GM23338 (cell line): ENCODE data around the gene PCSK6. TPM values are rescaled to one million over a fixed set of nuclear protein-coding genes. Genes with fewer than 3 reads are reported as not detected.

ENCODE experiments used
- ATAC-seq: fragments of 200-7000 bp; cut with Tn5 transposase; 3 replicates; pipeline ENCODE4 v1.9.1; 2020
- DNase-seq: peaks from one replicate; pipeline ENCODE4 v3.0.0-alpha.2; 2015; ENCODE audit warnings: low spot score
- H2AFZ ChIP-seq: fragments of 200-600 bp; sonication (generic); 2 replicates; pipeline ENCODE4 v1.8.0; 2016; ENCODE audit warnings: antibody characterized with exemption, mild to moderate bottlenecking, moderate library complexity
- H3F3A ChIP-seq: fragments of 200-600 bp; sonication (generic); replicated peaks from 2 replicates; pipeline ENCODE4 v1.8.0; 2017; ENCODE audit warnings: antibody characterized with exemption, mixed run types, low read depth
- H3K27ac ChIP-seq: fragments of 200-600 bp; sonication (generic); 2 replicates; pipeline ENCODE4 v1.6.1; 2016; ENCODE audit warnings: low read depth
- H3K27me3 ChIP-seq: fragments of 200-600 bp; sonication (generic); 2 replicates; pipeline ENCODE4 v1.8.0; 2016; ENCODE audit warnings: mild to moderate bottlenecking, mixed run types, moderate library complexity; ENCODE audit not compliant: insufficient read depth
- H3K36me3 ChIP-seq: fragments of 200-600 bp; sonication (generic); 2 replicates; pipeline ENCODE4 v1.8.0; 2016; ENCODE audit warnings: mild to moderate bottlenecking; ENCODE audit not compliant: insufficient read depth
- H3K4me1 ChIP-seq: fragments of 200-600 bp; sonication (generic); 2 replicates; pipeline ENCODE4 v1.8.0; 2016; ENCODE audit warnings: mild to moderate bottlenecking, moderate library complexity; ENCODE audit not compliant: insufficient read depth
- H3K4me2 ChIP-seq: fragments of 200-600 bp; sonication (generic); 2 replicates; pipeline ENCODE4 v1.7.1; 2017; ENCODE audit warnings: mixed run types
- H3K4me3 ChIP-seq: fragments of 200-600 bp; sonication (generic); 2 replicates; pipeline ENCODE4 v1.6.1; 2016; ENCODE audit warnings: mixed run types
- H3K79me2 ChIP-seq: fragments of 200-600 bp; sonication (generic); replicated peaks from 2 replicates; pipeline ENCODE4 v1.8.0; 2017; ENCODE audit warnings: mild to moderate bottlenecking; ENCODE audit not compliant: insufficient read depth
- H3K9me2 ChIP-seq: fragments of 200-600 bp; sonication (generic); 2 replicates; pipeline ENCODE4 v1.8.0; 2017; ENCODE audit not compliant: insufficient read depth
- H4K20me1 ChIP-seq: fragments of 200-600 bp; sonication (generic); replicated peaks from 2 replicates; pipeline ENCODE4 v1.8.0; 2017; ENCODE audit warnings: mild to moderate bottlenecking; ENCODE audit not compliant: insufficient read depth
- H3K27ac Mint-ChIP-seq: 2 replicates; pipeline ENCODE4 v1.8.0; 2020; ENCODE audit warnings: inconsistent platforms, mild to moderate bottlenecking, moderate library complexity, mixed read lengths
- H3K27me3 Mint-ChIP-seq: 3 replicates; pipeline ENCODE4 v1.8.0; 2022; ENCODE audit warnings: low read depth, mild to moderate bottlenecking, moderate library complexity, mixed read lengths, inconsistent platforms; ENCODE audit not compliant: insufficient read depth, poor library complexity
- H3K36me3 Mint-ChIP-seq: 3 replicates; pipeline ENCODE4 v1.8.0; 2021; ENCODE audit warnings: low read depth, mild to moderate bottlenecking, inconsistent platforms, moderate library complexity, mixed read lengths
- H3K4me1 Mint-ChIP-seq: 3 replicates; pipeline ENCODE4 v1.8.0; 2020; ENCODE audit warnings: mild to moderate bottlenecking, inconsistent platforms, mixed read lengths
- H3K4me3 Mint-ChIP-seq: 3 replicates; pipeline ENCODE4 v1.8.0; 2021; ENCODE audit warnings: moderate library complexity, mild to moderate bottlenecking, inconsistent platforms, mixed read lengths
- H3K9me3 Mint-ChIP-seq: 3 replicates; pipeline ENCODE4 v1.8.0; 2020; ENCODE audit warnings: moderate library complexity, mild to moderate bottlenecking, inconsistent platforms, mixed read lengths
- CREB1 ChIP-seq: fragments of 250-450 bp; sonication (Bioruptor Pico); IDR thresholded peaks from 2 replicates; pipeline ENCODE4 v1.5.0; 2020; ENCODE audit warnings: low read depth, mild to moderate bottlenecking, moderate library complexity
- ETS1 ChIP-seq: IDR thresholded peaks from 2 replicates; pipeline ENCODE4 v1.6.1; 2016; ENCODE audit warnings: antibody characterized with exemption
- EZH2 ChIP-seq: fragments of 200-600 bp; sonication (generic); IDR thresholded peaks from one replicate; pipeline ENCODE4 v1.8.0; 2017; ENCODE audit warnings: antibody characterized with exemption, mild to moderate bottlenecking, low read depth; ENCODE audit not compliant: unreplicated experiment
- EZH2phosphoT487 ChIP-seq: fragments of 200-600 bp; sonication (generic); IDR thresholded peaks from one replicate; pipeline ENCODE4 v1.8.1; 2018; ENCODE audit warnings: antibody characterized with exemption; ENCODE audit not compliant: unreplicated experiment
- JUNB ChIP-seq: IDR thresholded peaks from one replicate; pipeline ENCODE4 v1.6.1; 2016; ENCODE audit warnings: antibody characterized with exemption; ENCODE audit not compliant: unreplicated experiment
- NANOG ChIP-seq: IDR thresholded peaks from 2 replicates; pipeline ENCODE4 v1.6.1; 2016; ENCODE audit warnings: antibody characterized with exemption, borderline replicate concordance
- POLR2AphosphoS5 ChIP-seq: IDR thresholded peaks from 2 replicates; pipeline ENCODE4 v1.6.1; 2016; ENCODE audit warnings: antibody characterized with exemption, low read depth
- REST ChIP-seq: IDR thresholded peaks from one replicate; pipeline ENCODE4 v1.6.1; 2018; ENCODE audit warnings: antibody characterized with exemption; ENCODE audit not compliant: unreplicated experiment
- STAT1 ChIP-seq: IDR thresholded peaks from one replicate; pipeline ENCODE4 v1.6.1; 2016; ENCODE audit warnings: antibody characterized with exemption; ENCODE audit not compliant: unreplicated experiment
- ZNF331 ChIP-seq: fragments of 250-450 bp; sonication (Bioruptor Pico); IDR thresholded peaks from 2 replicates; pipeline ENCODE4 v1.5.0; 2020; ENCODE audit warnings: low read depth, mild to moderate bottlenecking, moderate library complexity
- ZNF462 ChIP-seq: fragments of 250-450 bp; sonication (Bioruptor Pico); IDR thresholded peaks from 2 replicates; pipeline ENCODE4 v1.5.0; 2020; ENCODE audit warnings: mild to moderate bottlenecking, moderate library complexity
- polyA plus RNA-seq: library from polyadenylated mRNA; unstranded; fragments of >200 nt; fragmentation: Nextera tagmentation; extraction: Ambion mirVana; gene quantifications from 2 replicates; pipeline ENCODE4 v1.2.1, GENCODE V29; 2016
- total RNA-seq: library from RNA; depleted of rRNA; stranded (reverse); fragments of >200 nt; shearing (Covaris generic); gene quantifications from 2 replicates; pipeline ENCODE4 v1.2.3, GENCODE V29; 2014

PCSK6 gene
- total and polyA plus RNA-seq, 2 experiments from 2014 or later = 1.7 to 6.7 TPM

GRCh38 chr15:101303408-101303807 lies 186.1 kb downstream of the PCSK6 start (continued):
- TF ChIP-seq ZNF331 (CRISPR knock-in tag) = no peak

GRCh38 chr15:101296418-101297405 lies 192.8 kb downstream of the PCSK6 start:
- peak overlapping the region; percentile 96 for H3K4me3 ChIP-seq
- peaks cover 4% of the 10 kb centered on the region; the same call in 1 of the 3 replicates for H3K36me3 Mint-ChIP-seq
- no peaks in the 10 kb centered on the region for H3K27me3 ChIP-seq
- H3K27ac Mint-ChIP-seq = no peak overlapping the region
- peaks cover 6% of the 10 kb centered on the region for H3K27me3 Mint-ChIP-seq
- peaks cover 19% of the 10 kb centered on the region for H4K20me1 ChIP-seq
- H3K27ac ChIP-seq = no peak overlapping the region
- H3K4me1 ChIP-seq = peaks cover 4% of the 10 kb centered on the region; the same call in 1 of the 2 replicates
- H3K9me3 Mint-ChIP-seq = no peaks in the 10 kb centered on the region
- H3K4me3 Mint-ChIP-seq = peak overlapping the region; percentile 99
- peak overlapping the region; percentile 84; the same call in 1 of the 2 replicates for H3K4me2 ChIP-seq
- H2AFZ ChIP-seq = no peak overlapping the region
- DNase-seq (no peak), ATAC-seq (no peak)
- H3K9me2 ChIP-seq = no peaks in the 10 kb centered on the region
- H3K79me2 ChIP-seq = peaks cover 39% of the 10 kb centered on the region
- peaks cover 10% of the 10 kb centered on the region for H3K4me1 Mint-ChIP-seq
- H3K36me3 ChIP-seq = peaks cover 10% of the 10 kb centered on the region; the same call in 1 of the 2 replicates
- H3F3A ChIP-seq = no peaks in the 10 kb centered on the region
- TF ChIP-seq REST (no peak), ZNF331 (CRISPR knock-in tag) (no peak), NANOG (no peak), POLR2AphosphoS5 (no peak), CREB1 (no peak), ZNF462 (CRISPR knock-in tag) (no peak), STAT1 (no peak), EZH2 (no peak), EZH2phosphoT487 (no peak), JUNB (no peak), ETS1 (no peak)
